ENCODE measurements around the gene UTY. TPM values are rescaled to one million over a fixed set of nuclear protein-coding genes. Genes with fewer than 3 reads are reported as not detected.

UTY gene
- total and polyA plus RNA-seq, 2 of the 13 experiments (the other 11 are each of a cell fraction or from before 2014, with no cell fraction given) = not detected

DNA sequence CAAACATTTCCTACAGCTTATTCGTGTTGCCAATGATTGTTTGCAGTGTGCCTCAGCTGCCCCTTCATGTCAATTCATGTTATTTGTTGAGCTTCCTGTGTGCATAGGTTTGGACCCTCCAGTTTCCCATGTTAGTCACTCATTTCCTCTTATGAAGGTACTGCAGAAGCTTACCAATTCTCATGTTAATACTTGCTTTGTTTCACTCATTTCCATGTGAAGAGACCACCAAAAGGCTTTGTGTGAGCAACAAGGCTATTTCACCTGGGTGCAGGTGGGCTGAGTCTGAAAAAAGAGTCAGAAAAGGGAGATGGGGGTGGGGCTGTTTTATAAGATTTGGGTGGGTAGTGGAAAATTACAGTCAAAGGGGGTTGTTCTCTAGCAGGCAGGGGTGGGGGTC lies 274.6 kb downstream of the UTY start (continued):
- TF ChIP-seq, protein P1, sequence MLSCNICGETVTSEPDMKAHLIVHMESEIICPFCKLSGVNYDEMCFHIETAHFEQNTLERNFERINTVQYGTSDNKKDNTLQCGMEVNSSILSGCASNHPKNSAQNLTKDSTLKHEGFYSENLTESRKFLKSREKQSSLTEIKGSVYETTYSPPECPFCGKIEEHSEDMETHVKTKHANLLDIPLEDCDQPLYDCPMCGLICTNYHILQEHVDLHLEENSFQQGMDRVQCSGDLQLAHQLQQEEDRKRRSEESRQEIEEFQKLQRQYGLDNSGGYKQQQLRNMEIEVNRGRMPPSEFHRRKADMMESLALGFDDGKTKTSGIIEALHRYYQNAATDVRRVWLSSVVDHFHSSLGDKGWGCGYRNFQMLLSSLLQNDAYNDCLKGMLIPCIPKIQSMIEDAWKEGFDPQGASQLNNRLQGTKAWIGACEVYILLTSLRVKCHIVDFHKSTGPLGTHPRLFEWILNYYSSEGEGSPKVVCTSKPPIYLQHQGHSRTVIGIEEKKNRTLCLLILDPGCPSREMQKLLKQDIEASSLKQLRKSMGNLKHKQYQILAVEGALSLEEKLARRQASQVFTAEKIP (CRISPR knock-in tag; IDR thresholded peaks at IDR 0.05; ENCODE audit: borderline replicate concordance) = no peak
- TF ChIP-seq, protein P2, sequence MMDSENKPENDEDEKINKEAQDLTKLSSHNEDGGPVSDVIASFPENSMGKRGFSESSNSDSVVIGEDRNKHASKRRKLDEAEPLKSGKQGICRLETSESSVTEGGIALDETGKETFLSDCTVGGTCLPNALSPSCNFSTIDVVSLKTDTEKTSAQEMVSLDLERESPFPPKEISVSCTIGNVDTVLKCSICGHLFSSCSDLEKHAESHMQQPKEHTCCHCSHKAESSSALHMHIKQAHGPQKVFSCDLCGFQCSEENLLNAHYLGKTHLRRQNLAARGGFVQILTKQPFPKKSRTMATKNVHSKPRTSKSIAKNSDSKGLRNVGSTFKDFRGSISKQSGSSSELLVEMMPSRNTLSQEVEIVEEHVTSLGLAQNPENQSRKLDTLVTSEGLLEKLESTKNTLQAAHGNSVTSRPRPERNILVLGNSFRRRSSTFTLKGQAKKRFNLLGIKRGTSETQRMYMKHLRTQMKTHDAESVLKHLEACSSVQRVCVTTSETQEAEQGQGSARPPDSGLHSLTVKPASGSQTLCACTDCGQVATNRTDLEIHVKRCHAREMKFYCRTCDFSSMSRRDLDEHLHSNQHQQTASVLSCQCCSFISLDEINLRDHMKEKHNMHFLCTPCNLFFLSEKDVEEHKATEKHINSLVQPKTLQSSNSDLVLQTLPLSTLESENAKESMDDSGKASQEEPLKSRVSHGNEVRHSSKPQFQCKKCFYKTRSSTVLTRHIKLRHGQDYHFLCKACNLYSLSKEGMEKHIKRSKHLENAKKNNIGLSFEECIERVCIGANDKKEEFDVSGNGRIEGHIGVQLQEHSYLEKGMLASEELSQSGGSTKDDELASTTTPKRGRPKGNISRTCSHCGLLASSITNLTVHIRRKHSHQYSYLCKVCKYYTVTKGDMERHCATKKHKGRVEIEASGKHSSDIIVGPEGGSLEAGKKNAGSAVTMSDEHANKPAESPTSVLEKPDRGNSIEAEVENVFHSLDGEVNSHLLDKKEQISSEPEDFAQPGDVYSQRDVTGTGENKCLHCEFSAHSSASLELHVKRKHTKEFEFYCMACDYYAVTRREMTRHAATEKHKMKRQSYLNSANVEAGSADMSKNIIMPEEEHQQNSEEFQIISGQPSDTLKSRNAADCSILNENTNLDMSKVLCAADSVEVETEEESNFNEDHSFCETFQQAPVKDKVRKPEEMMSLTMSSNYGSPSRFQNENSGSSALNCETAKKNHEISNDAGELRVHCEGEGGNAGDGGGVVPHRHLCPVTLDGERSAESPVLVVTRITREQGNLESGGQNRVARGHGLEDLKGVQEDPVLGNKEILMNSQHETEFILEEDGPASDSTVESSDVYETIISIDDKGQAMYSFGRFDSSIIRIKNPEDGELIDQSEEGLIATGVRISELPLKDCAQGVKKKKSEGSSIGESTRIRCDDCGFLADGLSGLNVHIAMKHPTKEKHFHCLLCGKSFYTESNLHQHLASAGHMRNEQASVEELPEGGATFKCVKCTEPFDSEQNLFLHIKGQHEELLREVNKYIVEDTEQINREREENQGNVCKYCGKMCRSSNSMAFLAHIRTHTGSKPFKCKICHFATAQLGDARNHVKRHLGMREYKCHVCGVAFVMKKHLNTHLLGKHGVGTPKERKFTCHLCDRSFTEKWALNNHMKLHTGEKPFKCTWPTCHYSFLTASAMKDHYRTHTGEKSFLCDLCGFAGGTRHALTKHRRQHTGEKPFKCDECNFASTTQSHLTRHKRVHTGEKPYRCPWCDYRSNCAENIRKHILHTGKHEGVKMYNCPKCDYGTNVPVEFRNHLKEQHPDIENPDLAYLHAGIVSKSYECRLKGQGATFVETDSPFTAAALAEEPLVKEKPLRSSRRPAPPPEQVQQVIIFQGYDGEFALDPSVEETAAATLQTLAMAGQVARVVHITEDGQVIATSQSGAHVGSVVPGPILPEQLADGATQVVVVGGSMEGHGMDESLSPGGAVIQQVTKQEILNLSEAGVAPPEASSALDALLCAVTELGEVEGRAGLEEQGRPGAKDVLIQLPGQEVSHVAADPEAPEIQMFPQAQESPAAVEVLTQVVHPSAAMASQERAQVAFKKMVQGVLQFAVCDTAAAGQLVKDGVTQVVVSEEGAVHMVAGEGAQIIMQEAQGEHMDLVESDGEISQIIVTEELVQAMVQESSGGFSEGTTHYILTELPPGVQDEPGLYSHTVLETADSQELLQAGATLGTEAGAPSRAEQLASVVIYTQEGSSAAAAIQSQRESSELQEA (CRISPR knock-in tag; IDR thresholded peaks at IDR 0.05; ENCODE audit: not compliant biosample characterization) = no peak
- TF ChIP-seq LRRFIP1 (CRISPR knock-in tag; conservative IDR thresholded peaks at IDR 0.05) (no peak), ZNF556 (CRISPR knock-in tag; IDR thresholded peaks at IDR 0.05; ENCODE audit: borderline replicate concordance) (no peak), ZNF576 (CRISPR knock-in tag; IDR thresholded peaks at IDR 0.05) (no peak)

Other genes starting within 250 kb of the UTY start
- 0.49 and 0.87 TPM in 2 replicates for gene TMSB4Y, start 223.9 kb upstream of the UTY start, total RNA-seq (2016; rRNA removed; fragmentation: Illumina TruSeq; extraction: Trizol)
- gene TMSB4Y, start 223.9 kb upstream of the UTY start, polyA plus RNA-seq (2011; rRNA removed) = 0.13 and 0.15 TPM in 2 replicates

Data from HepG2 (cell line).